Measurements from ENCODE around the gene BNC2.

DNA sequence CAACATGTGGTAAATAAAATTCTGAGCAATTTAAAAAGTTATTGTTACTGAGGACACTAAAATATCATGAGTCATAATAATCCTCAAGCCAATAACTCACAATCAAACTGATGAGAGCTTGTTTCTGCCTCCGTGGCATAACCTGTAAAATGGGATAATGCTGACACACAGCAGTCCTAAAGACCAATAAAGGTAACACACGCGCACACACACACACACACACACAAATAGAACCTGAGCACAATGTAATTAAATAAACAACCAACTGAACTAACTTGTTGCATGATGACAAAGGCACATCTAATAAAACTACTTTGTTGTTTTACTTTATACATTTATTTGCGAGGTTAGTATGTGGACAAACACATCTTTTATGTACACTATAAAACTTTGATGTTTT lies 358.2 kb downstream of the BNC2 start:
- no peak for TF ChIP-seq POLR2A (IDR thresholded peaks at IDR 0.05; ENCODE audit: low read length)
- no peak for TF ChIP-seq GATA1 (IDR thresholded peaks at IDR 0.05; ENCODE audit: low read depth, low read length)
